ENCODE data around the gene SLC6A18.

Gene SLC6A18

DNA sequence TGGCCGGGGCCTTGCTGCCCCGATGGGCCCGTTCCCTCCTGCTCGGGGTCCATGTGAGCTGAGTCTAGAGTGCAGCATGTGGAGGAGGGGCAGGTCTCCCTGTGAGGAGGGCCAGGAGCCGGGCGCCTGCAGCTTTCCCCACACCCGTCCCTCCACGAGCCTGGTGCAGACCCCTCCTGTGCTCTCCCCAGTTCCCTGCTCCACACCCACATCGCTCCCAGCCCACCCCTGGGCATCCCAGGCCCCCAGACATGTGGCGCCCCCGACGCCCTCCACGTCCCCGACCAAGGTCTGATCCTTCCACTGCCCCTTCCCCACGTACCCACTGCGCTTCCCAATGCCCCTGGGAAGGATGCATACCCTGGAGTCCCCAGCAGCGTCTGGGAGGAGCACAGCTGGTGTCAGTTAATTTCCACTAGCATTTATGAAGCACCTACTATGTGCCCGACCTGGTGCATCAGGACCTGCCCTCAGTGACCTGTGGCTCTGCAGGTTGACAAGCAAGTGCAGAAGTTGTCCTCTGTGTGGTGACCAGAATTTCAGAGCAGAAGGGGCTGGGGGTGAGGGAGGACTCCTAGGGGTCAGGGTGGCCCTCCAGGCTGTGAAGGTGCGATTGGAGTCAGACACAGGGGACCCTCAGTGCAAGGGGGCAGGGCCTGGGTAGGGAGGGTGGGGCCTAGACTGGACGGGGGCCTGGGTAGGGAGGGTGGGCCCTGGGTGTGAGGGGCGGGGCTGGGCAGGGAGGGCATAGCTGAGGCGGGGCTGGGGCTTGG, 10.8 kb upstream of the SLC6A18 start:
- DNase-seq (ENCODE audit: insufficient read length, low spot score) (no peak), FAIRE-seq (no peak)

DNA sequence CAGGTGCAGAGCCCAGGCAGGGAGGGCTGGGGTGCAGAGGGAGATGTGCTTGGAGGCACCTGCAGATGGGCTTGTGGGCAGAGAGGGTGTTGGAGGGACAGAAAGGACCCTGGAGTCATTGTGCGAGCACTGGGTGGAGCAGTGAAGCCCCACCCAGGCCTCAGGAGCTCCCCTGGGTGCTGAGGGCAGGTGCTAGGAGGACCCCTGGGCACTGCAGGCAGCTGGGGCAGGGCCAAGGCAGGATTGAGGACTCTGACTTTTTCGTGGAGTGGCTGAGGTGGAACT, 10.3 kb upstream of the SLC6A18 start:
- FAIRE-seq (no peak), DNase-seq (ENCODE audit: insufficient read length, low spot score) (no peak)

DNA sequence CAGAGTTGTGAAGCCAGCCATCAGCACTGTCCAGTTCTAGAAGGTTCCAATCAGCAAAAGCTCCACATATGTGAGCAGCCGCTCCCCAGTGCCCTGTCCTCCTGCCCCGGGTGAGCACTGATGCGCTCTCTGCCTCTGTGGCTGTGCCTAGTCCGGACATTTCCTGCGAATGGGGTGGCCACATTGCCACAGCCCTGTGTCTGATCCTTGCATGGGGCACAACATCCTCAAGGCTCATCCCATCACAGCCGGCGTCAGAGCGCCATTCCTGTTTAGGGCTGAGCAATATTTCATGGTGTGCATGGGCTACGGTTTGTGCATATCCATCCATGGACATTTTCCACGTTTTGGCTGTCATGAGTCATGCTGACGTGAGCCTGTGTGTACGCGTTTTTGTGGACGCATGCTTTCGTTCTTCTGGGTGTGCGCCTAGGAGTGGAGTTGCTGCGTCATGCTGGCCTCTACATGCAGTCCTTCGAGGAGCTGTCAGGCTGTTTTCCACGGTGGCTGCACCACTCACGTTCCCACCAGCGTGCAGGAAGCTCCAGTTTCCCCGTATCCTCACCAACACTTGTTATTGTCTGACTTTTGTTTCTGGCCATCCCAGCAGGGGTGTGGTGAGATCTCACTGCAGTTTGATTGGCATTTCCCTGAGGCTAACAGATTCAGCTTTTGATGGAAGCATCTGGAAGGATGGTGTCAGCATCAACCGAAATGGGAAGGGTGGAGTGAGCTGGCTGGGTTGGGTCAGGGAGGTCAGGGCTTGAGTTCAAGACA, 9.7 kb upstream of the SLC6A18 start:
- FAIRE-seq (no peak), DNase-seq (ENCODE audit: insufficient read length, low spot score) (no peak)

DNA sequence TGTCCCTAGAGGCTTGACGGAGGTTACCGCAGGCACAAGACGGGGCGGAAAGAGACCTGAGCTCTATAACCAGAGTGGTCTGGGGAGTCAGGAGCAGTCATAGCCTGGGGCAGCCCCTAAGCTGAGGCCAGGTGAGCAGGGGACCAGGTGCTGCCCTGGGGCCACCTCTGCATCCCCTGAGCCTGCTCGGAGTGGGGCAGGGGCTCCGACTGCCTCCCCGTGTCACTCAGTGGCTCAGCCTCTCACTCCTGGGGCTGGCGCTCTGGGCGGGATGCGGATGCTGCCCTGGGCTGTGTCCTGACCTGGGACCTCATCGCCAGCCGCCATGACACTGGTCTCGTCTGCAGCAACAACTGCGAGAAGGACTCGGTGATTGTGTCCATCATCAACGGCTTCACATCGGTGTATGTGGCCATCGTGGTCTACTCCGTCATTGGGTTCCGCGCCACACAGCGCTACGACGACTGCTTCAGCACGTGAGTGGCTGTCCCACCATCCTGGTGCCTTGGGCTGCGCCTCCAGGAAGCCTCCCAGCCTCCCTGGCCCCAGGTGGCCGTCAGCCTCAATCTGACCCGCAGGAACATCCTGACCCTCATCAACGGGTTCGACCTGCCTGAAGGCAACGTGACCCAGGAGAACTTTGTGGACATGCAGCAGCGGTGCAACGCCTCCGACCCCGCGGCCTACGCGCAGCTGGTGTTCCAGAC, 8.8 kb upstream of the SLC6A18 start:
- DNase-seq (ENCODE audit: insufficient read length, low spot score) (no peak), FAIRE-seq (no peak)

DNA sequence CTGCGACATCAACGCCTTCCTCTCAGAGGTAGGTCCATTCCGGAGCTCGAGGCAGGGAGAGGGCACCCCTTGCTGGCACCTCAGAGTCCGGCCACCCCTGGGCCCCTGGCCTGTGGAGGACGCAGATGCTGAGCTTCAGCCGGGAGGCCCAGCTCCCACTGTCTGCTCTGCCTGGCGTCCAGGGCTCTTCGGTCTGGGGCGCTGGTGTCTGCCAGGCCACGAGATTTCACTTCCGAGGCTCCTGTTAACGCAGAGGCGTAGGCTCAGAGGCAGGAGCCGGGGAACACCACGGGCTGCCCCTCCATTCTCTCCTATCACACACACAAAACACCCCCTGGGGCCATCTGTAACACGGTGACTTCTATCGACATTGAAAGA, 8.3 kb upstream of the SLC6A18 start:
- FAIRE-seq (no peak), DNase-seq (ENCODE audit: insufficient read length, low spot score) (no peak)

DNA sequence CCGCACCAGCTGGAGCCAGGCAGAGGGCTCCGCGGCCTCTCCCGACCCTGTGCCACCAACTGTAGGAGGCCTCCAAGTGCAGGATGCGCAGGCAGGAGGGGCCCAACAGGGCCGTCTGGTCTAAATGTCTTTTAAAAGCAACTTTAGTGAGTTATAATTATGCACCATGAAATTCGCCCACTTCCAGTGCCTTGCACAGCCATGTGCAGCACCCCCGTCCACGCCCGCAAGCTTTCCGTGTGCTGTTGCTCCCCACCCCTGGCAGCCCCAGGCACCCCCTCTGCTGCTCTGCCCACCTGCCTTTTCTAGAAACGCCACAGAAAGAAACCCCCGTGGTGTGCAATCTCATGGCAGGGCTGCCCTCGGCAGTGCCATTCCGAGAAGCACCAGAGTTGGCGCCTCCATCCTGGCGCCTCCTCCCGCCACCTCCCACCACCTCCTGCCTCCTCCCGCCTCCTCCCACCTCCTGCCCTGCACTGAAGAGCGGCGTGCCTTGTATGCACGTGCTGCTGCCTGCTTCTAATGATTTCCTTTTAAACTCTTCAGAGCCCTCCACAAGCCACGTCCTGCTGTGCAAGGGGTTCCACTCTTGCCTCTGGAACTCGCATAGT, 7.5 kb upstream of the SLC6A18 start:
- no peak for DNase-seq (ENCODE audit: insufficient read length, low spot score)
- no peak for FAIRE-seq

DNA sequence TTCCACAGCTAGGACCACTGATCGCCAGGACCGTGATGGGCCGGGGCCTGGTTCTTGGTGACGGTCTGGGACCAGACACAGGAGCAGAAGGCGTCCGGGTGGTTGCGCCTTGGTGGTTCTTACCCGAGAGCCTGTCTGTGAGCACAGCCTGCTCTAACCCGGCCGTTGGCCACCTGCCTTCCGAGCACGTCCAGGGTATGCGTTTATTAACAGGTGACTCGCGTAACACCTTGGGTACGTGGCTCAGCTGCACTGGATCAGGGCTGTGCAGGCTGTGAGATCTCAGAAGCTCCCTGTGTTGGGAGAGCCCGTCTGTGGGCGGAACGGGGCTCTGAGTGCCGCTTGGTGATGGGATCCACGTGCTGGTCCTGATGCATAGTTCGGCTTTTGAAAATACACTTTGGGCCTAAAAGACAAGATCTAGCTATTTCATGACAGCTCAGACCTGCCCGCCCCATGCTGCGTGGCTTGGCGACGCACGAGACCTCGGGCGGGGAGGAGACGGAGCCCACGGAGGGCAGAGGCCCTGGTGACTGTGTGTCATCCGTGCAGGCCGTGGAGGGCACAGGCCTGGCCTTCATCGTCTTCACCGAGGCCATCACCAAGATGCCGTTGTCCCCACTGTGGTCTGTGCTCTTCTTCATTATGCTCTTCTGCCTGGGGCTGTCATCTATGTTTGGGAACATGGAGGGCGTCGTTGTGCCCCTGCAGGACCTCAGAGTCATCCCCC, 6.7 kb upstream of the SLC6A18 start:
- FAIRE-seq (no peak), DNase-seq (ENCODE audit: insufficient read length, low spot score) (no peak)

DNA sequence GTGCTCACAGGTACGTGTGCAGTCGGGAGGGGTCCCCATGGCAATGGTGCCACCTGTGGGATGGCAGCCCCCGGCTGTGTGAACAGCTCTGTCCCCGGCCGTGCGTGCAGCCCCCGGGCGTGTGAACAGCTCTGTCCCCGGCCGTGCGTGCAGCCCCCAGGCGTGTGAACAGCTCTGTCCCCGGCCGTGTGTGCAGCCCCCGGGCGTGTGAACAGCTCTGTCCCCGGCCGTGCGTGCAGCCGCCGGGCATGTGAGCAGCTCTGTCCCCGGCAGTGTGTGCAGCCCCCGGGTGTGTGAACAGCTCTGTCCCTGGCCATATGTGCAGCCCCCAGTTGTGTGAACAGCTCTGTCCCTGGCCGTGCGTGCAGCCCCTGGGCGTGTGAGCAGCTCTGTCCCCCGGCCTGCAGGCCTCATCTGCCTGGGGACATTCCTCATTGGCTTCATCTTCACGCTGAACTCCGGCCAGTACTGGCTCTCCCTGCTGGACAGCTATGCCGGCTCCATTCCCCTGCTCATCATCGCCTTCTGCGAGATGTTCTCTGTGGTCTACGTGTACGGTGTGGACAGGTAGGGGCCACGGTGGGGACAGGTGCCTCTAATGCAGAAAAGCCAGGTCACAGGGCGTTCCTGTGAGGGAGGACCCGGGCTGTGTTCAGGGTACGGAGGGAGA, 5.9 kb upstream of the SLC6A18 start:
- no peak for DNase-seq (ENCODE audit: insufficient read length, low spot score)

DNA sequence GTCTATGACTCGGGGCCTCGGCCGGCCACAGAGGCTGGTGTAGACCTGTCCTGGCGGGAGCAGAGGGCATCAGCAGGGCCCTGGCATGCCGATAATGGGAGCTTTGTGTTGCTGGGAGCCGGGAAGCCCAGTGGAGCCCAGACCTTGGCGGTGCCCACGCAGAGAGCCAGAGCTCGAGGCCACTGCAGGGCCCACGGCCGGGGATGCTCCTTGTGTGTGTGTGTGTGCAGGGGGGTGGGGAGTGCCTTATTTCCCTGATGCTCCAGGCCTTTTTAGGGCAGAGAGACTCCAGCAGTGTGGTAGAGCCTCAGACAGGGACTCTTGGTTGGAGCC, 5.4 kb upstream of the SLC6A18 start:
- DNase-seq (ENCODE audit: insufficient read length, low spot score) (no peak), FAIRE-seq (no peak)

More for the DNA sequence above, 5.9 kb upstream of the SLC6A18 start:
- FAIRE-seq: no peak

DNA sequence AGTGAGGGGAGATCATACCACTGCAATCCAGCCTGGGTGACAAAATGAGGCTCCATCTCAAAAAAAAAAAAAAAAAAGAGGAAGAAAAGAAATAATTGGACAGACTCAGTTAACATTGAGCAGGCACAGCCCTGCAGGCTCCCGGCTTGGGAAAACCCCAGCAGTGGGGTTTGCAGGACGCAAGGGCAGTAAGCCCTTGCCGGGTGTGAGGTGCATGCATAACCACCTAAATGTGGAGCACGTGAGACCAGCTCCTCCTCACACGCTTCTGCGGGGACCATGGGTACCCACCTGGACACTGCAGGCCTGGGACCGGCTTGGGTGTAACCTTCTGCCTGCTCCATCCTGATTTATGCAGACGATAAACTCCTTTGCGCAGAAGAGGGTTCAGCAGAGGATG, 4.8 kb upstream of the SLC6A18 start:
- FAIRE-seq: no peak
- DNase-seq (ENCODE audit: insufficient read length, low spot score): no peak

DNA sequence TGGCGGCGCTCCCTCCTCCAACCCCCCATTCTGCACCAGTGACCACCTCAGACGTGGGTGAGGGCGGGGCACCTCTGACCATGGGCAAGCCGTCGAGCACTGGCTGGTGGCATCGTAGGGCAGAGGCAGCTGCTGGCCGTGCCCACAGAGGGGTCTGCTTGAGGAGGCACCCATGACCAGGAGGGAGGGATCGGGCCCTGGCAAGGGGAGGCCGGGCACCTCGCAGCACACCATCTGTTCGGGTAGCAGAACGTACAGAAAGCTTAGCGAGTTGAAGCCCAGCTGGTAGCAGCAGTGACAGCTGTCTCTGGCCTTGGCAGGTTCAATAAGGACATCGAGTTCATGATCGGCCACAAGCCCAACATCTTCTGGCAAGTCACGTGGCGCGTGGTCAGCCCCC, 4.3 kb upstream of the SLC6A18 start:
- no peak for FAIRE-seq
- no peak for DNase-seq (ENCODE audit: insufficient read length, low spot score)

DNA sequence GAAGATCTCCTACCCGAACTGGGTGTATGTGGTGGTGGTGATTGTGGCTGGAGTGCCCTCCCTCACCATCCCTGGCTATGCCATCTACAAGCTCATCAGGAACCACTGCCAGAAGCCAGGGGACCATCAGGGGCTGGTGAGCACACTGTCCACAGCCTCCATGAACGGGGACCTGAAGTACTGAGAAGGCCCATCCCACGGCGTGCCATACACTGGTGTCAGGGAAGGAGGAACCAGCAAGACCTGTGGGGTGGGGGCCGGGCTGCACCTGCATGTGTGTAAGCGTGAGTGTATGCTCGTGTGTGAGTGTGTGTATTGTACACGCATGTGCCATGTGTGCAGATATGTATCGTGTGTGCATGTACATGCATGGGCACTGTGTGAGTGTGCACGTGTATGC, 3.5 kb upstream of the SLC6A18 start:
- no peak for DNase-seq (ENCODE audit: insufficient read length, low spot score)
- FAIRE-seq: no peak

DNA sequence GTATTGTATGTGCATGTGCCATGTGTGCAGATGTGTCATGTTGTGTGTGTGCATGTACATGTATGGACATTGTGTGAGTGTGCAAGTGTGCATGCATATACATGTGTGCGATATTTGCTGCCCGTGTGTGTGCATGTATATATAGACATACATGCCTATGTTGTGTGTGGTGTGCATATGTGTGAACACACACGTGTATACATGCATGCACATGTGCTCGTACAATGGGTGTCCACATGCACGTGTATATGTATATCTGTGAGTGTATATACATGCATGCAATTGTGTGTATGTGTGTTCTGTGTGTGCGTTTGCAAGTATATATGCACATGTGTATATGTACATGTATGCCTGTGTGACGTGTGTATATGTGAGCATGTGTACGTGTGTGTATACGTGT, 3.0 kb upstream of the SLC6A18 start:
- FAIRE-seq (no peak), DNase-seq (ENCODE audit: insufficient read length, low spot score) (no peak)

DNA sequence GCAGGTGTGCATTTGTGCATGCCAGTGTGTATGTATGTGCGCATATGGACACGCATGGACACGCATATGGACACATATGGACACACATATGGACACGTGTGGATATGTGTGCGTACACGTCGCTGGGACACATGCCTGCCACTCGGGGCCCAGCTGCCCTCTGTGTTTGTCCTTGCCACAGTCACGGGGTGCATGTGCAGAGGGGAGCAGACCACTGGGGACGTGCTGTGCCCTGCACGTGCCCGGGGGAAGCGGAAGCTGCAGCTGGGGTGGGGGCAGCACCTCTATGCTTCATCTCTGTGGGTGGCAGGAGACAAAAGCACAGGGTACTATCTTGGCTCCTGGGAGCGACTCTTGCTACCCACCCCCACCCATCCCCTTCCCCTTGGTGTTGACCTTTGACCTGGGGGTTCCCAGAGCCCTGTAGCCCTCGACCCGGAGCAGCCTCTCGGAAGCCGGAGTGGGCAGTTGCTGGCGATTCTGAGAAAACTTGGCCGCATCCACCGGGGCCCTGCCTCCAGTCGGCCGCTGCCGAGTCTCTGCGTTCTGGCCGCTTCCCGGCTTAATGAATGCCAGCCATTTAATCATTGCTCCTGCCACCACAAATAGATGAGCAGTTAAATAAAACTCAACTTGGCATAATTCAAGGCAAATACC, 2.4 kb upstream of the SLC6A18 start:
- FAIRE-seq: no peak
- DNase-seq (ENCODE audit: insufficient read length, low spot score): no peak

DNA sequence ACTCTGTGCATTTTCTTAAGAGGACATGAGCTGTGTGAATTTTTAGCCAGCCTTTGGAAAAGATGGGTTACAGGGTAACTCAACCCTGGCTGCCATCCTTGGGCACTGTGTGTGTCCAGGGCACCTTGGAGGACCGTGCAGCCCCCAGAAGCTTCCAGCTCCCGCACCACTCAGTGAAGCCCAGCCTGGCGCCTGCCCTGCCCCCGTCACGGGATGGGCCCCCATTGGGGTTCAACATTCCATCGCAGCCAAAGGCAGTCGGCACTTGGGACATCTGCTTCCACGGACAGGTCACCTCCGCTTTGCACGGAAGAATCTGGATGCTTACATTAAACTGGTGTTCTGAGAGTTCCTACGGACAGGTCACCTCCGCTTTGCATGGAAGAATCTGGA, 1.9 kb upstream of the SLC6A18 start:
- FAIRE-seq: no peak
- no peak for DNase-seq (ENCODE audit: insufficient read length, low spot score)

DNA sequence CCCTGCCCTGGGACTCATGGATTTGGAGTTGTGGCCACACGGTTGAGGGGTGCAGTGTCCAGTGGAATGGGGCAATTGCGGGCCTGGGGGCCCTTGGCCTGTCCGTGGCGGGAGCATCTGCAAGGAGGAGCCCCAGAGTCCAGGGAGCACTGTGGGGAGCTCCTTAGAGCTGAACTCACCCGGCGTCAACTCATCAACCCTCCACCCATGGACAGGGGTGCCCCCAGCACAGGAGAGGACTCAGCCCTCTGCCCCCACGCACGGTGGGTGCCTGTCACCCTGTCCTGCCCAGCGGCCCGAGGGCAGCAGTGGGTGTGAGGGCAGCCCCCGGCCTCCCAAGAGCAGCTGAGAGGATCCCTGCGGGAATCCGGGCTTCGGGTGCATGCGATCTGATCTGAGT, 550 bp upstream of the SLC6A18 start:
- no peak for FAIRE-seq

DNA sequence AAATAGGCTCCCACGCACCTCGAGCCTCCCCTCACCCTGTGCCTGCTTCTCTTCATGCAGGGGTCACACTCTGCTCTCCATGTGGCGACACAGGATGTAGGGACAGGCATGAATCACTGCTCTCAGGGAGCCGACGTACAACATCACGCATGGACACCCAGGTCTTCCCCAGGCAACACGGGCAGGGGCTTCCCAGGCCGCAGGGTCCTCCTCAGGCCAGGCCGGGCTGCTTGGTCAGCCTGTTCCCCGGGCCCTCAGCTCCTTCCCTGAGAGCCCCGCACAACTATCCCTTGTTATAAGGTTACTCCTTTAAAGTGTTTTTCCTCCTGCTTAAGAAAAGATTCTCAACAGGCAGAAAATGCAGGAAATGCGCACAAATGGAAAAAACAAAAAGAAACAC, 1.1 kb downstream of the SLC6A18 start:
- DNase-seq (ENCODE audit: insufficient read length, low spot score) (no peak), FAIRE-seq (no peak)

More for the DNA sequence above, 550 bp upstream of the SLC6A18 start:
- no peak for DNase-seq (ENCODE audit: insufficient read length, low spot score)

DNA sequence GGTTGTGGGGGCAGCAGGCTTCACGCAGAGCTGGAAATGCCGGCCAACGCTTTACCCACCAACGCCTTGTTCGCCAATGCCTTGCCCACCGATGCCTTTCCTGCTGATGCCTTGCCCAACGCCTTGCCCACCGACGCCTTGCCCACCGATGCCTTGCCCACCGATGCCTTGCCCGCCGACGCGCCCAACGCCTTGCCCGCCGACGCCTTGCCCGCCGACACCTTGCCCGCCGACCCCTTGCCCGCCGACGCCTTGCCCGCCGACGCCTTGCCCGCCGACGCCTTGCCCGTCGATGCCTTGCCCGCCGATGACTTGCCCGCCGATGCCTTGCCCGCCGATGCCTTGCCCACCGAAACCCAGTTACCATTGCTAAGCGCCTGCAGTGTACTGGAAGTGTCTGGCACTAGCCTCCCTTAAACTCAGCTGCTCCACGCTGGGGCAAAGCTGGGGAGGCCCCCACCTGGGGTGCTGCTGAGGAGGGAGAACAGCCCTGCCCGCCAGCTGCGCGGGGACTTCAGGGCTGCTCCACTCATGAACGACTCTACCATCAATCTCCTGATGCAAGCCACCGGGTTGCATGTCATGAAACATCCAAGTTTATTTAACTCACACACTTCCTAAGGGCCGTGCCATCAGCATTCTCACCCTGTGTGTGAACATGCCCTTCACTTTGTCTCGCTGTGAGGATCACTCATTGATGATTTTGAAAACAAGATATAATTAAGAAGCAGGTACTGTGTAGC, 1.8 kb downstream of the SLC6A18 start:
- FAIRE-seq (no peak), DNase-seq (ENCODE audit: insufficient read length, low spot score) (no peak)

DNA sequence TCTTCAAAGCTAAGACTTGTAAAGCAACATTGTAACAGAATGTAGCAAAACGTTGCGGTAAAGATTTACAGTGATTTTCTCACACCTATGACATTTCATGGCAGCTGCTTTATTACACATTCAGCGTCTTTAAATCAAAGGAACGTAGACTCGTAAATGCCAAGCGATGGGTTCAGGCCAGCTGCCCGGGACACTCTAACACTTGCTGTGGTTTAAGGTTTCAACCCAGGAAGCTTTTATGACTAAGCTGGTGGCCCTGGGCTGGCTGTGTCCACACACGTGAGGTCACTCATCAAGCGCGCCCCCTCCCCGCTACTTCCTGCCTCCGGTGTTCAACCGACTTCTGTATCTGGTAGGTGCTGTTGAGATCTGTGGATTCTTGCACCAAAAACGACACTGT, 2.5 kb downstream of the SLC6A18 start:
- DNase-seq (ENCODE audit: insufficient read length, low spot score) (no peak), FAIRE-seq (no peak)
